SU-DHL-6 (cell line): ENCODE results near the gene TOX2.

Experiments
- CTCF ChIP-seq: fragments of 200-600 bp; sonication (generic); IDR thresholded peaks from one replicate; pipeline ENCODE4 v1.5.1; 2017; ENCODE audit warnings: antibody characterized with exemption, mild to moderate bottlenecking, low read length, moderate library complexity; ENCODE audit not compliant: insufficient read depth, poor library complexity, severe bottlenecking
- EZH2phosphoT487 ChIP-seq: fragments of 200-600 bp; sonication (generic), shearing (Covaris generic); conservative IDR thresholded peaks from 2 replicates; pipeline ENCODE4 v1.6.1; 2018; ENCODE audit warnings: mild to moderate bottlenecking, antibody characterized with exemption, low read length, moderate library complexity, mixed read lengths

DNA sequence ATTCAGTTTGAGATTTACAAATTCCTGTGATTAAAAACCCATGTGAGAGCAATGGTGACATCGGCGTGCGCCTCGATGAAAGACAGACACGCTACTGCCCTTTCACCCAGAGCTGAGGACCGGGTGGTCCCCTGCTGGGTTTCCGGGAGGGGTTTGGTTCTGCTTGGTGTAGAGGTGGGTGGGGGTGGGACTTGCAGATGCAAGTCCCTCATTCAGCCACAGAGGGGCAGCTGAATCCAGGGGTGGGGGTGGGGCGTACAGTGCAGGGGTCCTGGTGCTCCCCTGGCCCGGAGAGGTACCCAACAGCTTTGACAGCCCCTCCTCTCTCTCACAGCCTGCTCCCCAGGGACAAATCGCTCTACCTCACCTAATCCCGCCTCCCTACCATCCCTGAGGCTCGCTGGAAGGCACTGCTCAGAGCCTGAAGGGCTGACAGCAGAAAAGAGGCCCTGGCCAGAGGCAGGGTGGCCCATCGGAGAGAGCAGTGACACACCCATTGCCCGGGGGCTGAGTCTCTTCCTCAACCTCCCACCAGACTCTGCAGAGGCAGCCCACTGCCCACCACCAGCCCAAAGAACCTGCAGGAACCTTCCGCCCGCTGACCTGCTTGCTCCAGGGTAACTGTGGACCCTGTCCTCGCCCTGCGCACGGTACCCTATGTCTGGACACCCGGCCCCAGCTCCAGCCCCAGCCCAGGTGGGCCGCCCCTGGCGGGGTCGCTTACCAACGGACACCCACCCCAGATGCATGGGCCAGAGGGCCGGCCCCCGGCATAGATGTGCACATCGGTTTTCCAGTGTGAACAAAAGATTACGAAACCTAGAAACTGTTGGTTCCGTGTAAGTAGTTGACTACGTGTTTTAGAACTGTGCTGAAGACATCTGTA, 153.9 kb downstream of the TOX2 start:
- TF ChIP-seq EZH2phosphoT487 (no peak), CTCF (no peak)
